ENCODE results near the gene PDP2.
A peak's percentile ranks its signal among the peaks of the same experiment; 100 is the strongest.
"Not testable (repeated sequence)": the region's sequence is repeated elsewhere in the genome, so short reads cannot be mapped to it uniquely, and the experiment has no call there.

The PDP2 gene

GRCh38 chr16:66886321-66886720 is 6.0 kb downstream of the PDP2 start:
- no peak for DNase-seq (ENCODE audit: low spot score)

- DNase-seq (ENCODE audit: low spot score) = no peak
Measured at GRCh38 chr16:66886914-66887313, 6.6 kb downstream of the PDP2 start.

- no peak for DNase-seq (ENCODE audit: low spot score)
Measured at GRCh38 chr16:66888647-66889615, 8.6 kb downstream of the PDP2 start.

- no peak for DNase-seq (ENCODE audit: low spot score)
Measured at GRCh38 chr16:66889622-66890021, 9.3 kb downstream of the PDP2 start.

- no peak for DNase-seq (ENCODE audit: low spot score)
Measured at GRCh38 chr16:66890799-66891198, 10.5 kb downstream of the PDP2 start.

DNA sequence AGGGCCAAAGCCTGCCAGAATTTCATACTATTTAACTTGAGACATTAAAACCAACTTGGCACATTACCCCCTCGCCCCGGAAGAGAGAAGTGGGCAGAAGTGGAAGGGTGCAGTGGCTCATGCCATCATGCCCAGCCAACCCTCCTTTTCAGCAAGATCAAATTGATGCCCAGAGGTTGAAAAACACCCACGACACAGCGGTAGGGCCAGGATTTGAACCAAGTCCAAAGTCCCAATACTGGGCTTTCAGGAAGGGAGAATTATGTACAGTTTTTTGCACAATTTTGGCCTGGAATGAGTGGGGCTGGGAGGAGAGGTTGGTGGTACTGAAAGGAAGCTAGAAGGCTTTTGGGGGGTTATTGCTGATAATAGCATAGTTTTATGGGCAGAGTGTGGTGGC is 11.0 kb downstream of the PDP2 start:
- DNase-seq (ENCODE audit: low spot score) = no peak

- no peak for DNase-seq (ENCODE audit: low spot score)
Measured at GRCh38 chr16:66891797-66892196, 11.5 kb downstream of the PDP2 start.

DNA sequence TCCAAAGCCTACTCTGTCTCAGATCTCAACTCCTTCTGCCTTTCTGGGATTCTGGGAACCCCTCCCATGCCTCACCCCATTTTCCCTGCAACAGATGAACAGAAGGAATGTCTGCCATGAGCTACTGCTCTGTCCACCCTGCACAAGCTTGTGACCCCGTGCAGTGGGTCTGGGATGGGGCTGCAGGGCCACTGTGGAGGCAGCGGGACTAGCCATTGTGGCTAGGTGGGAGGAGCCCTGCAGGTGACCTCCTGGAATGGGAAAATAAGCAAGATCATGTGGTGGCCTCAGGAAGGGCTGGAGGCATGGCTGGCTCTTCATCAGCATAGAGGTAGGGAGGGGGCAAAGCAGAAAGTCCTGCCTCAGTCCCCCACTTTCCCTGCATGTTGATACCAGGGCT is 13.7 kb downstream of the PDP2 start:
- no peak for DNase-seq (ENCODE audit: low spot score)

GRCh38 chr16:66894948-66895688 is 14.8 kb downstream of the PDP2 start:
- DNase-seq (ENCODE audit: low spot score) = peak; percentile 69

- no peak for DNase-seq (ENCODE audit: low spot score)
Measured at GRCh38 chr16:66895689-66895979, 15.3 kb downstream of the PDP2 start.

DNA sequence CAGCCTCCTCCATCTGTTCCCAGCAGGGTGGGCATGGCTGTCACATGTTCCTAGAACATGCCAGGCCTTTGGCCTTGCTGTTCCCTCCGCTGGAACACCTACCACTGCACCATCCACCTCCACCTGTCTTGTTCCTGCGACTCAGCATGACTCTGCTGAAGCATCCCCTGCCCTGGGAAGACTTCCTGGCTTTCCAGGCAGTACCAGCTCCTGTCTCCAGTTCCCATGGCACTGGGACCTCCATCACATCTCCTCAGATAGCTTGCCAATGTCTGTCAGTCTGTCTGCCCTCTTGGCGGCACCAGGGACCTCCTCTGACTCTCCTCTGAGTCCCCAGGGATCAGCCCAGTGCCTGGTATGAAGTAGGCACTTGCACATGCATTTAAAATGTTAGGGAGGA is 15.7 kb downstream of the PDP2 start:
- DNase-seq (ENCODE audit: low spot score) = no peak

DNA sequence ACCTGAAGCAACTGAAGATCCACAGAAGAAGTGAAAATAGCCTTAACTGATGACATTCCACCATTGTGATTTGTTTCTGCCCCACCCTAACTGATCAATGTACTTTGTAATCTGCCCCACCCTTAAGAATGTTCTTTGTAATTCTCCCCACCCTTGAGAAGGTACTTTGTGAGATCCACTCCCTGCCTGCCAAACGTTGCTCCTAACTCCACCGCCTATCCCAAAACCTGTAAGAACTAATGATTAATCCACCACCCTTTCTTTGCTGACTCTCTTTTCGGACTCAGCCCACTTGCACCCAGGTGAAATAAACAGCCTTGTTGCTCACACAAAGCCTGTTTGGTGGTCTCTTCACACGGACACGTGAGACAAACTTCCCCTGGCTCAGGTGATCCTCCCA is 16.4 kb downstream of the PDP2 start:
- DNase-seq (ENCODE audit: low spot score) = not testable (repeated sequence)

- no peak for DNase-seq (ENCODE audit: low spot score)
Measured at GRCh38 chr16:66898207-66898606, 17.9 kb downstream of the PDP2 start.

DNA sequence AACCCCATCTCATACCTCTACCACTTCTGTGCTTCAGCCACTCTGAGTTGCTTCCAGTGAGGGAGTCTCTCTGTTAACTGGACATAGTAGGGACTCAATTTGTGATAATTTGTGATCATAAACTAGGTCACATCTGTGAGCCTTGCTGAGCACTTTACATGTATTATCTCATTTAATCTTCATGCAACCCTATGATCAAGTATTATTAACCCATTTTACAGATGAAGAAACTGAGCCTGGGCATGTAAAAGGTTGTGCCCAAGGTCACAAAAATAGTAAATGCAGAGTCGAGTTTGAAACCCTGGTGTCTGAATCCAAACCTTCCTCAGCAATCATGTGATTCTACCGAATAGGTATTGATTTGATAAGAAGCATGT is 18.6 kb downstream of the PDP2 start:
- no peak for DNase-seq (ENCODE audit: low spot score)

- DNase-seq (ENCODE audit: low spot score) = no peak
Measured at GRCh38 chr16:66899310-66899944, 19.1 kb downstream of the PDP2 start.

DNA sequence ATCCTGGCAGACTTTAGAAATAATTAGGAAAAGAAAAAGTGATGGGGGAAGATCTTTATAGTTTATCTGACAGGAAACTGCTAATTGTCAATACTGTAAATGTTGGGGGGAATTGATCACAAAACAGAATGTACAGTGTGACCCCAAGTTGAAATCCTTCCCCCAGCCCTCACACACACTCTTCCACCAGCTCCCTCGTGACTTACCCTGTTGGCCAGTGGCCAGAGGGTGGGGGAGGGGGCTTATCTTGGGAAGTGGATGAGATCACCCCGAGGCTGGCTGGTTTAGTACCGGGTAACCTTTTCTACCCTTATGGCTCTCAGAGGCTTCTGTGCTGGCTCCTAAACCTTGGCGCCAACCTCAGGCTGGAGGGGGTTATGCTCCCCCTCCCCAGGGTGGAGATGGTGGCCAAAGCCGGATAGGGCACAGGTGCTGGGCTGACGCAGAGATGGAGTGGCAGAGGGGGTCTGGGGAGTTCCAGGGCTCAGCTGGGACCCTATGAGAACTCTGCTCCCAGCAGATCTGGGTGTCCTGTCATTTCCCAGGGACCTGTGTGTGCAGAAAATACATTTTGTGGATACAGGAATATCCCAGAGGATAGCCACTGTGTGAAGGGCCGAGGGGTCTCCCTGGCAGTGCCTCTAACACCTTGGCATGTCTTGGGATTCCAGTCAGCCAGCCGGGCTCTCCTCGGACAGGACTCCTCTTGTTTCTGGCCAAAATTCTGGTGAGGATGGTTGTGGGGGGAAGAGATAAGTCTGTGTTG is 19.8 kb downstream of the PDP2 start:
- no peak for DNase-seq (ENCODE audit: low spot score)

DNA sequence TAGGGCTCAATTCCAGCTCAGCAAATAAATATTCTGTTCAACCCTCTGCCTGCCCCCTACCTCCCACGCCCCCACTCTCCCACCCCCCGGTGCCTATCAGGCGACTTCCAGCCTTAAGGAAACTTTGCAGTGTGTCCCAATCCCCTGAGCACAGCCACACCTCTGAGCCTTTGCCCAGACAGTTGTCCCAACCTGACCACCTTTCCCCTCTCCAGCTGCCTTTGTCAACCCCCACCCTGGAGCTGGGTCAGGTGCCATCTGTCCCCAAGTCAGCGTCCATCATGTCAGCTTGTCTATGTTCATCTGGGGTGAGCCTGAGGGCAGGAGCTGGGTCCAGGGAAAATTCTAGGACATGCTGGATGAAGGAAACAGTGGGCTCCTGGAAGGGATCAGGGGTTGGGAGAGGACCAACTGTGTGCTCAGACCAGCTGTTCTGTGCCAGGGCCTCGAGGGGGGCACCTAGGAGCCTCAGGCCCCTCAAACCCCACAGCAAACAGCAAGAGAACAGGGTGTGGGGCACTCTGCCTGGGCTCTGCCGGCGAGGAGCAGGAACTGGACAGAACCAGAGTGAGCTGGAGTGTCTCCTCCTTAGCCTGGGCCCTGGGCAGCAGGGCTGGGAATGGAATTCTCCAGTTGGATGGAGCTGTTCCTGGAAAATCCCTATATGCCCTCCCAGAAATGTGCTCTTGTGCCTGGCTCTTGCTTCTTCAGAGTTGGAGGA is 20.6 kb downstream of the PDP2 start:
- no peak for DNase-seq (ENCODE audit: low spot score)

GRCh38 chr16:66901626-66902025 is 21.3 kb downstream of the PDP2 start:
- no peak for DNase-seq (ENCODE audit: low spot score)

DNA sequence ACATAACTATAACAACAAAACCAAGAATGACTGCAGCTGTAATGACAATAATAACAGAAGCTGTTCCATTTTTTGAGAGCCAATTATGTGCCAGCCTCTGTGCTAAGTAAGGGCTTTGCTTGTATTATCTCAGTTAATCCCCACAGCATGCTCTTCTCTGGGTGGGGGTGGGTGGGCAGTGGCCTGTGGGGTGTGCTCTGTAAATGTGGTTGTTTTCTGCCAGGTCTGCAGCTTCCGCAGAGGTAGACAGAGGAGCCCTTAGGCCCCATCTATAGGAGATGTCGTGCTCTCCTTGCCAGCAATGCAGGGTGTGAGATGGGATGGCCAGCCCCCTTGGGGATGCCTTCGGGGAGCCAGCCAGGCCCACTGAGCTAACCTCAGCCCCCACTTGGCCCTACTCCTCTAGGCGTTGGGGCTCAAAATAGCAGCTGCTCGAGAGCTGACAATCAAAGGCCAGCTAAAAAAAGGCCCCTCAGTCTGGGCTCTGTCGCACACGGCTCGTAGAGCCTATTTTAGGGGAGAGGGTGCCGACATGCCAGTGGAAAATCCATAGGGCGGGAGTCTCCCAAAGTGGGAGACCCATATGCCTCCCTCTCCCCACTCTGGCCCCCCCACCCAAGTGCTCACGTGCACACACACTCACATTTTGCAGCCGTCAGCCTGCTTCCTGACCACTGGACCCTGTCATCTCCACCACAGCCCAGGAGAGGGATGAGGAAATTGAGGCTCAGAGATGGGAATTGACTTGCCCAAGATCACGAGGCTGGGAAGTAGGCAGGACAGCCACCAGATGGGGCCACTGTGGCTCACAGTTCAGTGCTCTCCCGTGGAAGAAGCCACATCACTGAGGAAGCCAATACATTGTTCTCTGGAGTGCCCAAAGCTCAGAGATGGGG is 22.6 kb downstream of the PDP2 start:
- no peak for DNase-seq (ENCODE audit: low spot score)

Data from activated CD4-positive, alpha-beta T cell treated with anti-CD3 and anti-CD28 coated beads, Interleukin-2, Interleukin-4, amounts not matched to agents 100 ng/mL and 50 ng/mL, durations not matched to agents 16 hours and 8 hours (primary cell).